GM12878 (cell line): ENCODE results near the gene ALDH1L2. TPM values are rescaled to one million over a fixed set of nuclear protein-coding genes. Genes with fewer than 3 reads are reported as not detected.

Experiments used
- ATAC-seq: fragments of 200-7000 bp; cut with Tn5 transposase; 3 replicates; pipeline ENCODE4 v1.9.1; 2020; ENCODE audit warnings: mild to moderate bottlenecking, moderate library complexity
- BruUV-seq: library from RNA; stranded (reverse); fragments of 400-500 nt; replicated peaks from 2 replicates; lab custom pipeline; 2021; lab: Mats Ljungman, UMichigan
- CTCF ChIA-PET: fragments of 300-600 bp; sonication (Branson Sonifier 250); formaldehyde crosslinking; extraction: SDS; loops from one replicate; lab custom pipeline; 2021; ENCODE audit warnings: inconsistent platforms; lab: Yijun Ruan, JAX
- POLR2A ChIA-PET: fragments of 350-600 bp; formaldehyde crosslinking; extraction: SDS; loops from one replicate; lab custom pipeline; 2021; ENCODE audit warnings: inconsistent platforms; lab: Charles Lee
- RAD21 ChIA-PET: fragments of 300-600 bp; sonication (Branson Sonifier 250); formaldehyde crosslinking; loops from one replicate; lab custom pipeline; 2023; ENCODE audit warnings: antibody characterized with exemption; ENCODE audit not compliant: unreplicated experiment; lab: Charles Lee
- SMC1A ChIA-PET: fragments of 300-600 bp; sonication (Branson Sonifier 250); formaldehyde crosslinking; loops from one replicate; lab custom pipeline; 2023; ENCODE audit not compliant: unreplicated experiment, uncharacterized antibody; lab: Charles Lee
- DNase-seq: peaks from one replicate; pipeline ENCODE4 v3.0.0-alpha.2; 2011; ENCODE audit warnings: low read depth, low spot score
- FAIRE-seq: peaks from 3 replicates; lab custom pipeline; 2011; peaks lifted over from hg19 to GRCh38; lab: Jason Lieb, UNC
- H2AFZ ChIP-seq: 2 replicates; pipeline ENCODE4 v1.6.0; 2011; ENCODE audit warnings: low read depth, low read length, control low read depth; ENCODE audit not compliant: control insufficient read depth
- H3K27ac ChIP-seq: 2 replicates; pipeline ENCODE4 v1.5.1; 2011; ENCODE audit warnings: control low read depth; ENCODE audit not compliant: control insufficient read depth, insufficient read depth
- H3K27me3 ChIP-seq, 2 experiments: replicated peaks in 1 of 2; 2 replicates each; pipeline versions ENCODE4 v1.6.0 to v1.6.1; 2011; ENCODE audit warnings: low read length in 1 of 2; ENCODE audit not compliant: control insufficient read depth in 2 of 2, insufficient read depth in 2 of 2
- H3K36me3 ChIP-seq, 2 experiments: 2 replicates each; pipeline ENCODE4 v1.5.1; 2011; ENCODE audit warnings: low read length in 1 of 2; ENCODE audit not compliant: control insufficient read depth in 2 of 2, insufficient read depth in 2 of 2
- H3K4me1 ChIP-seq: 2 replicates; pipeline ENCODE4 v1.6.1; 2011; ENCODE audit warnings: mild to moderate bottlenecking, low read length, moderate library complexity, mixed read lengths; ENCODE audit not compliant: control insufficient read depth, insufficient read depth
- H3K4me2 ChIP-seq: 2 replicates; pipeline ENCODE4 v1.6.0; 2011; ENCODE audit warnings: control low read depth; ENCODE audit not compliant: control insufficient read depth, insufficient read depth
- H3K4me3 ChIP-seq: fragments of 200-600 bp; sonication (generic); 2 replicates; pipeline ENCODE4 v1.5.1; 2016
- H3K79me2 ChIP-seq: 2 replicates; pipeline ENCODE4 v1.6.0; 2011; ENCODE audit warnings: low read length; ENCODE audit not compliant: control insufficient read depth, insufficient read depth
- H3K9ac ChIP-seq: 2 replicates; pipeline ENCODE4 v1.8.0; 2011; ENCODE audit warnings: low read length, control low read depth, mixed read lengths; ENCODE audit not compliant: control insufficient read depth, insufficient read depth
- H3K9me3 ChIP-seq: replicated peaks from 3 replicates; pipeline ENCODE4 v1.5.1; 2011; ENCODE audit warnings: mild to moderate bottlenecking, low read length; ENCODE audit not compliant: control insufficient read depth, insufficient read depth
- H4K20me1 ChIP-seq: 2 replicates; pipeline ENCODE4 v1.6.0; 2011; ENCODE audit not compliant: control insufficient read depth, insufficient read depth
- CEBPB ChIP-seq, 2 experiments: fragments of 150-350 bp in 1 of 2; IDR thresholded peaks; 2 replicates each; pipeline ENCODE4 v1.6.1; 2012 to 2014; ENCODE audit warnings: low read depth in 2 of 2, low read length in 2 of 2, borderline replicate concordance in 1 of 2, inconsistent platforms in 1 of 2
- NRF1 ChIP-seq: conservative IDR thresholded peaks from 2 replicates; pipeline ENCODE4 v1.6.1; 2011; ENCODE audit warnings: mild to moderate bottlenecking, low read depth, low read length, improper control_type of control experiment
- PAX5 ChIP-seq: IDR thresholded peaks from 2 replicates; pipeline ENCODE4 v1.6.1; 2011; ENCODE audit warnings: low read depth, low read length, borderline replicate concordance
- POLR2AphosphoS2 ChIP-seq: IDR thresholded peaks from 2 replicates; pipeline ENCODE4 v1.6.1; 2011; ENCODE audit warnings: low read depth, mild to moderate bottlenecking, low read length, improper control_type of control experiment, moderate library complexity
- SMAD1 ChIP-seq: fragments of 450-650 bp; IDR thresholded peaks from 2 replicates; pipeline ENCODE4 v1.6.1; 2018; ENCODE audit warnings: mild to moderate bottlenecking, low read depth; ENCODE audit not compliant: partially characterized antibody
- SPI1 ChIP-seq: IDR thresholded peaks from 2 replicates; pipeline ENCODE4 v1.6.1; 2011; ENCODE audit warnings: low read depth, mild to moderate bottlenecking, low read length, moderate library complexity, borderline replicate concordance; ENCODE audit not compliant: insufficient read depth
- SUZ12 ChIP-seq: fragments of 200-600 bp; sonication (generic); IDR thresholded peaks from one replicate; pipeline ENCODE4 v1.6.1; 2018; ENCODE audit warnings: antibody characterized with exemption, mild to moderate bottlenecking; ENCODE audit not compliant: unreplicated experiment
- YBX1 ChIP-seq: fragments of 450-650 bp; IDR thresholded peaks from 2 replicates; pipeline ENCODE4 v1.6.1; 2016; ENCODE audit warnings: antibody characterized with exemption
- WGBS: methylation state at CpG from one replicate; pipeline ENCODE4 v1.1.6; 2016; ENCODE audit warnings: low lambda C conversion rate; ENCODE audit not compliant: insufficient replicate concordance, insufficient coverage; ENCODE audit errors: missing lambda C conversion rate; 5-methylcytosine and 5-hydroxymethylcytosine counted together
- in situ Hi-C: fragments of 300-500 bp; cut with MboI; formaldehyde crosslinking; loops from 9 replicates; pipeline ENCODE4 v1.14.3; 2018; ENCODE audit warnings: mixed read lengths
- intact Hi-C: fragments of 100-400 bp; cut with micrococcal nuclease; formaldehyde crosslinking; loops from one replicate; pipeline ENCODE4 v1.14.2; 2022; ENCODE audit not compliant: unreplicated experiment
- polyA plus RNA-seq, 11 experiments: library from polyadenylated mRNA; depleted of rRNA in 4 of 11; unstranded in 6 of 11; stranded (reverse) in 5 of 11; fragments of >200 nt; fragmentation: Nextera tagmentation in 4 of 11; fragmentation: Illumina TruSeq in 1 of 11; extraction: Ambion mirVana in 4 of 11; extraction: Trizol in 1 of 11; gene quantifications; 1 replicate in 1 of 11; 2 replicates in 10 of 11; pipeline versions ENCODE4 v1.2.1 to v1.2.3, GENCODE V29; 2011 to 2016; ENCODE audit warnings: inconsistent platforms in 2 of 11, missing spikeins in 2 of 11, low read depth in 1 of 11
- total RNA-seq, 4 experiments: library from RNA; depleted of rRNA in 3 of 4; stranded (reverse); fragments of >200 nt in 3 of 4; fragmentation: Illumina TruSeq in 1 of 4; extraction: Trizol in 1 of 4; gene quantifications; 2 replicates each; pipeline versions ENCODE4 v1.2.1 to v1.2.3, GENCODE V29; 2013 to 2021
- TF ChIP-seq, protein P1 (sequence below): fragments of 450-650 bp; IDR thresholded peaks from 2 replicates; pipeline ENCODE4 v1.6.1; 2018; ENCODE audit warnings: mild to moderate bottlenecking, low read depth, moderate library complexity; ENCODE audit not compliant: partially characterized antibody
- TF ChIP-seq, protein P2 (sequence below): fragments of 450-650 bp; IDR thresholded peaks from 2 replicates; pipeline ENCODE4 v1.6.1; 2014; ENCODE audit warnings: mild to moderate bottlenecking

Gene ALDH1L2
- total and polyA plus RNA-seq, 10 of the 15 experiments (the other 5 are each of a cell fraction or from before 2014, with no cell fraction given) = 0.15 to 13.7 (median 8.5) TPM

DNA sequence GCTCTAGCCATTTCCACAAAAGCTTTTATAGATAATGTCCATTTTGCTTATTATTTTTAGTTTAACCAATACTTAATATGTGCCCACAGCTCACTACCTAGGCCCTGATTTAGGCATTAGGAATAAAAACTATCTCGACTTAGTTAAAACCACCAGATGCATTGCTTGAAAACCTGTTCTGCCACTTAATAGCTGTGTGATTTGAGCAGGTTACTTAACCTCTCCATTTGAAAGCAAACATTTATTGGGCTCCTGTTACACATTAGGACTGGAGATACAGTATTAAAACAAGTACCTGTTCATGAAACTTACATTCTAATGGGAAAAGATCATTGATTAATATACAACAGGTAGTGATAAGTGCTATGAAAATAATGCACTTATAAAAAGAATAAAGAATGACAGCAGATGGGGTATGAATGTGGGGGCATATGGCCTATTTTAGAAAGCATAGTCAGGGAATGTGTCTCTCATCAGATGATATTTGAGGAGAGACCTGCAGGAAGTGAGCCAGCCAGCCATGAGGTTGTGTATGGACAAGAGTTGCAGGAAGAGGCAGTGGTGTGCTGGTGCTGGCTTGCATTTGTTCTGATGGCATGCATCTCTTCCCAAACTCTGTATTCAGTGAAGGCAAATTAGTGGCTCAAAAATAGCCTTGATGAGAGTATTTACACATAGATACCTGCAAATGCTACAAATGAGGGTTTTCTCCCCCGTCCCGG lies 63.9 kb downstream of the ALDH1L2 start:
- Histone ChIP-seq H3K27me3 (no peaks in the 10 kb centered on the region), H3K4me1 (no peaks in the 10 kb centered on the region), H2AFZ (no peak overlapping the region), H3K79me2 (no peaks in the 10 kb centered on the region), H3K9me3 (no peaks in the 10 kb centered on the region), H4K20me1 (no peaks in the 10 kb centered on the region), H3K36me3 (peaks cover 1 to 5% of the 10 kb centered on the region in 2 experiments; a peak in 1 of 4 replicates), H3K27ac (no peak overlapping the region), H3K4me3 (no peak overlapping the region), H3K4me2 (no peak overlapping the region), H3K9ac (no peak overlapping the region)
- DNase-seq = no peak
- CTCF ChIA-PET = interaction anchor here (1.1 kb wide), 1 partner anchor 17 kb away, joined by 4 read pairs; no protein-coding TSS in a partner anchor
- RAD21 ChIA-PET = no interaction called here
- no peak for ATAC-seq
- TF ChIP-seq, protein P1, sequence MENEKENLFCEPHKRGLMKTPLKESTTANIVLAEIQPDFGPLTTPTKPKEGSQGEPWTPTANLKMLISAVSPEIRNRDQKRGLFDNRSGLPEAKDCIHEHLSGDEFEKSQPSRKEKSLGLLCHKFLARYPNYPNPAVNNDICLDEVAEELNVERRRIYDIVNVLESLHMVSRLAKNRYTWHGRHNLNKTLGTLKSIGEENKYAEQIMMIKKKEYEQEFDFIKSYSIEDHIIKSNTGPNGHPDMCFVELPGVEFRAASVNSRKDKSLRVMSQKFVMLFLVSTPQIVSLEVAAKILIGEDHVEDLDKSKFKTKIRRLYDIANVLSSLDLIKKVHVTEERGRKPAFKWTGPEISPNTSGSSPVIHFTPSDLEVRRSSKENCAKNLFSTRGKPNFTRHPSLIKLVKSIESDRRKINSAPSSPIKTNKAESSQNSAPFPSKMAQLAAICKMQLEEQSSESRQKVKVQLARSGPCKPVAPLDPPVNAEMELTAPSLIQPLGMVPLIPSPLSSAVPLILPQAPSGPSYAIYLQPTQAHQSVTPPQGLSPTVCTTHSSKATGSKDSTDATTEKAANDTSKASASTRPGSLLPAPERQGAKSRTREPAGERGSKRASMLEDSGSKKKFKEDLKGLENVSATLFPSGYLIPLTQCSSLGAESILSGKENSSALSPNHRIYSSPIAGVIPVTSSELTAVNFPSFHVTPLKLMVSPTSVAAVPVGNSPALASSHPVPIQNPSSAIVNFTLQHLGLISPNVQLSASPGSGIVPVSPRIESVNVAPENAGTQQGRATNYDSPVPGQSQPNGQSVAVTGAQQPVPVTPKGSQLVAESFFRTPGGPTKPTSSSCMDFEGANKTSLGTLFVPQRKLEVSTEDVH = no peak
- TF ChIP-seq SUZ12 (no peak), SMAD1 (no peak), YBX1 (no peak), SPI1 (no peak), NRF1 (no peak), POLR2AphosphoS2 (no peak), CEBPB (IDR thresholded peaks at IDR 0.05; ENCODE audit: borderline replicate concordance in 1 of 2, low read depth in 2 of 2, low read length in 2 of 2) (no peak), PAX5 (no peak)
- TF ChIP-seq, protein P2, sequence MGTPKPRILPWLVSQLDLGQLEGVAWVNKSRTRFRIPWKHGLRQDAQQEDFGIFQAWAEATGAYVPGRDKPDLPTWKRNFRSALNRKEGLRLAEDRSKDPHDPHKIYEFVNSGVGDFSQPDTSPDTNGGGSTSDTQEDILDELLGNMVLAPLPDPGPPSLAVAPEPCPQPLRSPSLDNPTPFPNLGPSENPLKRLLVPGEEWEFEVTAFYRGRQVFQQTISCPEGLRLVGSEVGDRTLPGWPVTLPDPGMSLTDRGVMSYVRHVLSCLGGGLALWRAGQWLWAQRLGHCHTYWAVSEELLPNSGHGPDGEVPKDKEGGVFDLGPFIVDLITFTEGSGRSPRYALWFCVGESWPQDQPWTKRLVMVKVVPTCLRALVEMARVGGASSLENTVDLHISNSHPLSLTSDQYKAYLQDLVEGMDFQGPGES = no peak
- no TSS peak for BruUV-seq
- SMC1A ChIA-PET = interaction anchor here (0.7 to 1.2 kb wide), 2 partner anchors 10 to 86 kb away, joined by 3 read pairs; no protein-coding TSS in a partner anchor
- intact Hi-C loops = no loop called here
- WGBS = 92% methylated on average over 3 of the region's 3 CpGs
- POLR2A ChIA-PET = no interaction called here
- no peak for FAIRE-seq
- in situ Hi-C loops = no loop called here
